GM18526 (cell line): ENCODE results near the gene GUCA1C.

Source experiments
- POLR2A ChIP-seq: IDR thresholded peaks from 3 replicates; pipeline ENCODE4 v1.6.1; 2011; ENCODE audit not compliant: insufficient read length; ENCODE audit errors: extremely low read depth

Gene GUCA1C, protein sequence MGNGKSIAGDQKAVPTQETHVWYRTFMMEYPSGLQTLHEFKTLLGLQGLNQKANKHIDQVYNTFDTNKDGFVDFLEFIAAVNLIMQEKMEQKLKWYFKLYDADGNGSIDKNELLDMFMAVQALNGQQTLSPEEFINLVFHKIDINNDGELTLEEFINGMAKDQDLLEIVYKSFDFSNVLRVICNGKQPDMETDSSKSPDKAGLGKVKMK

DNA sequence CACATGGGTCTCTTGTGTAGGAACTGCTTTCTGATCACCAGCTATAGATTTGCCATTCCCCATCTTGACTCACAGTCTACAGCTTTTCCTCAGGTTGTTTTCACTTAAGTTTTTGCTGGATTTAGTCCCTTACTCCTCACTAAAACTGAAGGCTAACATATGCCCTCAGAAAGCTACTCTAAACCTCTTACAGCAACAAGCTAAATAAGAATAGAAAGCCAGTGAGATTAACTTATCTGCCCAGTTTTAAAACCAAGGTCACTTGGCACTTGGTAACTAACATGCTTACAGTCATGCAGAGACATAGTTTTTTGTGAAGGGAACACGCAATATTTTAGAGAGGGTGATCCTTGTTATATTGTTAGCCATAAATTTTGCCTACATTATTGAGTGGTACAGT is at the start of gene GUCA1C:
GUCA1C (minus strand) TSS at position 180 of the 400 bp plus-strand sequence; CDS start at position 63, 117 bp downstream.
- no peak for TF ChIP-seq POLR2A

- TF ChIP-seq POLR2A: no peak
Measured at GRCh38 chr3:108998436-108998835, 44.8 kb upstream of the GUCA1C start.

DNA sequence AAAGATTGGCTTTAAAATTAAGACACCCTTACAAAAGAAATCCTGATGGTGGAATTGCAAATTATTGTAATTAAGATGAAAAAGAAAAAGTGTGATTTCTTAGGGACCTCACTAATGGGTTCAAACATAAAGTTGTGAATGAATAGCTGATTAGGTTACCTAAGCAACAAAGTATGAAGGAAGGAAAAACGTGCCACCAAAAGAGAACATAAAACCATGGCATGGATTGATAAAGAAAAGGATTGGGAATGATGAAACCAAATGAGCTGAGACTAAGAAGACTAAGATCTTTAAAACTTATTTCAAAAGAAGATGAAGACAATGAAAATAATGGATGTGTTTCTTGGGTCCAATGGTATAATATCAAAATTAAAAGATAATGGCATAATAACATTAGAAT is 32.2 kb upstream of the GUCA1C start:
- TF ChIP-seq POLR2A: no peak

DNA sequence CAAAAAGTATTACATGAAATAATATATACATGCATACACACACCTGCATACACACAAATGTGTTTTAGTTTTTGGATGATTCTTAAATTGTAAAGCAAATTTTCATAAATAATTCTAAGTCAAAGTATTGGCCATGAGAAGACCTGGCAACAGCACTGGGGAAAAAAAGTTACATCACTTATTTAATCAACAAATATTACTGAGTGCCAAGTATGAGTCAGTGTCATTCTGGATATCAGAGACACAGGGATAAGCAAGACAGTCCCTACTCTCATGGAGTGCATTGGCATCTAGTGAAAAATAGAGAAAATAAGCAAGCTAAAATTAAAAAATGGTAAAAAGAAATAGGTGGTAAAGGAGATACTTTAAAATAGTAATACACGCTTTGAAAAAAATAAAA is 29.4 kb upstream of the GUCA1C start:
- no peak for TF ChIP-seq POLR2A

- TF ChIP-seq POLR2A: no peak
Measured at GRCh38 chr3:108976058-108976457, 22.4 kb upstream of the GUCA1C start.

- TF ChIP-seq POLR2A: no peak
Measured at GRCh38 chr3:108973019-108973418, 19.3 kb upstream of the GUCA1C start.

DNA sequence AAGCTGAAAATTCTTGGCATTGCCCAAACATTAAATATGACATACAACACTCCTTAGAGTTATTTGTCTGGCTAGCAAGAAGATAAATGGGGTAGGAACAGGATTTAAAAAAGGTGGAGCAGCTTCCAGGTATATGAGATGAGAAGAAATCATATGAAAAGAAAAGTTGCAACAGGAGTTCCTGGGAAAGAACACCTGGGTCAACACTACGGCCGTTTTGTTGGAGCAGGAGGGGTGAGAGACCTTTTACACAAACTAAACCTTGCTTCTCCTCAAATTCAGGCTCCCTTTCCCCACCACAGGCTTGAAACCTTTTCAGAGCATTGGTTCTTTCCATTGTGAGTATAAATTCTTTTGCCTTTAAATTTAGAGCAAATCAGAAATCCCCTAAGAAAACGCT is 18.8 kb upstream of the GUCA1C start:
- TF ChIP-seq POLR2A: no peak

- no peak for TF ChIP-seq POLR2A
Measured at GRCh38 chr3:108970561-108970960, 16.9 kb upstream of the GUCA1C start.

DNA sequence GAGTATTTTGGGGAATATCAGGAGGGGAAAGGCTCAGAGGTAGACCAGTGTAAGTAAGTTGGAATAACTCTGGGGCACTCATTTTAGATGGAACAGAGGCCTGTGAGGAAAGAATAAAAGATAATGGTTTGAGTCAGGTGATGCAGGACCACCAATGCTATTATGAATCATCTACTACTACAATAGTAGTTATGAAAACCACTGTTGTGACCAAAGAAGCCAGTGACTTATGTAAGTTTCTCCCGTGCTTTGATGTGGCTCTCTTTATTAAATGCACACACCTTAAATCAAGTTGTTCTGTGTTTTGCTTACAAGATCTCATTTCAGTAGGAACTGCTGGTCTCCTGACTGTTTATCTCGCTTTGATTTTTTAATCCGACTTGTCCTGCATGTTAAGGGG is 13.1 kb upstream of the GUCA1C start:
- TF ChIP-seq POLR2A: no peak

GRCh38 chr3:108959017-108959416 is 5.3 kb upstream of the GUCA1C start:
- TF ChIP-seq POLR2A: no peak

DNA sequence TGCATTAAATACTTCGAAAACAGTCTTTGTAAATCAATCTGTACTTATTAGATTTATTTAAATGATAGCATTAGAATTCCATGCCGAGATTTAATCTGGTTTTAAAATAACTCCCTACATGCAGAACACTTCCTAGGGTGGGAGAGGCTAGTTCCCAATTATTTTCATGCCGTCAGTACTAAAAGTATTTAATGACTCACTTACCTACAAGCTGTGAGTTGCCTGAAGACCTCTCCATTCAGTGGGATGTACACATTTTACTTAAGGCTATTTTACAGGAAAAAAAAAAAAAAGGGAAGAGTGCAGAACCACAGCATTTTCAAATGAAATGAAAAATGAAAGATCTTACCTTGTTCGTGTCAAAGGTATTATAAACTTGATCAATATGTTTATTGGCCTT is 469 bp downstream of the GUCA1C start:
- no peak for TF ChIP-seq POLR2A

GRCh38 chr3:108951820-108952501 is 1.7 kb downstream of the GUCA1C start:
- no peak for TF ChIP-seq POLR2A

DNA sequence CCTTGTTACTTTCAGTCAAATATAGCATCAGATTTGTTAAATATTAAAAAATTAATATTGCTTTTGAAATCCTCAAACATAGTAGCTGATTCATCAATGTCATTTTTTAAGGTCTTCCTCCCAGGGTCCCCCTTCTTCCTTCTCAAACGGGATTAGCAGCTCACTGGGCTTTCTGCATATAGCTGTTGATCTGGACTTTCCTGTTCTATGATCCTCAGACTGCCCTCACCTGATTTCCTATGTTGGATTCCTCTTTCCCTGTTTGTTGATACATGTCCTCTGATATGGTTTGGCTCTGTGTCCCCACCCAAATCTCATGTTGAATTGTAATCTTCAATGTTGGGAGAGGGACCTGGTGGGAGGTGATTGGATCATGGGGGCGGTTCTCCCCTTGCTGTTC is 5.8 kb downstream of the GUCA1C start:
- no peak for TF ChIP-seq POLR2A

- TF ChIP-seq POLR2A: no peak
Measured at GRCh38 chr3:108946292-108947285, 7.1 kb downstream of the GUCA1C start.

- no peak for TF ChIP-seq POLR2A
Measured at GRCh38 chr3:108940568-108941263, 13.0 kb downstream of the GUCA1C start.
